Panc1 (cell line): Measurements from ENCODE around the gene SORL1. TPM values are rescaled to one million over a fixed set of nuclear protein-coding genes. Genes with fewer than 3 reads are reported as not detected.
"Not testable (repeated sequence)": the region's sequence is repeated elsewhere in the genome, so short reads cannot be mapped to it uniquely, and the experiment has no call there.

Experiments used
- ATAC-seq: fragments of 200-7000 bp; cut with Tn5 transposase; 2 replicates; pipeline ENCODE4 v1.9.1; 2020; ENCODE audit warnings: mild to moderate bottlenecking, moderate library complexity
- BruUV-seq: library from RNA; stranded (reverse); fragments of 400-500 nt; replicated peaks from 2 replicates; lab custom pipeline; 2021; lab: Mats Ljungman, UMichigan
- CTCF ChIA-PET: fragments of 300-600 bp; sonication (Branson Sonifier 250); formaldehyde crosslinking; loops from one replicate; lab custom pipeline; 2022; ENCODE audit warnings: antibody characterized with exemption; lab: Charles Lee
- POLR2A ChIA-PET: fragments of 300-600 bp; sonication (Branson Sonifier 250); formaldehyde crosslinking; loops from one replicate; lab custom pipeline; 2022; ENCODE audit warnings: antibody characterized with exemption; lab: Charles Lee
- DNase-seq: peaks from one replicate; pipeline ENCODE4 v3.0.0-alpha.2; 2010; ENCODE audit warnings: low read depth, low spot score
- H3K27ac ChIP-seq: 2 replicates; pipeline ENCODE4 v1.5.1; 2011; ENCODE audit warnings: mild to moderate bottlenecking, low read length, inconsistent platforms
- H3K27me3 ChIP-seq: fragments of 200-500 bp; sonication (Bioruptor generic); 2 replicates; pipeline ENCODE4 v1.6.0; 2014; ENCODE audit warnings: low read length, inconsistent platforms; ENCODE audit not compliant: control insufficient read depth, insufficient read depth
- H3K36me3 ChIP-seq: fragments of 200-500 bp; sonication (Bioruptor generic); 2 replicates; pipeline ENCODE4 v1.5.1; 2014; ENCODE audit warnings: inconsistent platforms, mild to moderate bottlenecking, low read length, moderate library complexity; ENCODE audit not compliant: control insufficient read depth, insufficient read depth
- H3K4me1 ChIP-seq: 2 replicates; pipeline ENCODE4 v1.5.1; 2011; ENCODE audit warnings: inconsistent platforms, mild to moderate bottlenecking, low read length, moderate library complexity; ENCODE audit not compliant: control insufficient read depth, insufficient read depth
- H3K4me3 ChIP-seq, 2 experiments: 2 replicates each; pipeline ENCODE4 v1.5.1; 2011 to 2012; ENCODE audit warnings: low read depth in 2 of 2, low read length in 2 of 2, mild to moderate bottlenecking in 2 of 2, inconsistent platforms in 1 of 2, moderate library complexity in 1 of 2
- H3K9me3 ChIP-seq: fragments of 200-500 bp; sonication (Bioruptor generic); 2 replicates; pipeline ENCODE4 v1.5.1; 2014; ENCODE audit warnings: low read depth, mild to moderate bottlenecking, inconsistent platforms, low read length, moderate library complexity; ENCODE audit not compliant: control insufficient read depth, insufficient read depth
- POLR2AphosphoS5 ChIP-seq: IDR thresholded peaks from 2 replicates; pipeline ENCODE4 v1.6.1; 2012; ENCODE audit warnings: mild to moderate bottlenecking, low read depth, low read length, moderate library complexity
- REST ChIP-seq, 2 experiments: IDR thresholded peaks; 2 replicates each; pipeline ENCODE4 v1.6.1; 2011 to 2012; ENCODE audit warnings: low read depth in 2 of 2, control low read depth in 1 of 2, low read length in 1 of 2, mild to moderate bottlenecking in 1 of 2, moderate library complexity in 1 of 2; ENCODE audit not compliant: insufficient read depth in 1 of 2
- SIN3A ChIP-seq: IDR thresholded peaks from 2 replicates; pipeline ENCODE4 v1.6.1; 2012; ENCODE audit warnings: low read depth, mild to moderate bottlenecking, low read length, moderate library complexity, borderline replicate concordance; ENCODE audit not compliant: insufficient read depth
- TCF7L2 ChIP-seq: IDR thresholded peaks from 2 replicates; pipeline ENCODE4 v1.6.1; 2011; ENCODE audit warnings: mild to moderate bottlenecking, low read depth, low read length, inconsistent platforms
- in situ Hi-C: cut with HindIII; loops from 2 replicates; pipeline ENCODE4 v1.10.0; 2016; ENCODE audit warnings: low sequenced_read_pairs, low pct_unique_long_range_greater_than_20kb
- intact Hi-C: fragments of 100-400 bp; cut with micrococcal nuclease; formaldehyde crosslinking; loops from one replicate; pipeline ENCODE4 v1.10.0; 2022; ENCODE audit not compliant: unreplicated experiment
- total RNA-seq: library from RNA; stranded (reverse); gene quantifications from one replicate; pipeline ENCODE4 v1.2.1, GENCODE V29; 2021; ENCODE audit not compliant: unreplicated experiment
- TF ChIP-seq, protein P1 (sequence below): fragments of 450-650 bp; IDR thresholded peaks from 2 replicates; pipeline ENCODE4 v1.5.1; 2017; ENCODE audit warnings: mild to moderate bottlenecking

SORL1 gene
- total RNA-seq, 1 experiment from 2014 or later: 36.3 TPM

- intact Hi-C loops: no loop called here
- CTCF ChIA-PET: no interaction called here
- ATAC-seq (no peak), DNase-seq (no peak)
- no TSS peak for BruUV-seq
- Histone ChIP-seq H3K4me1 (no peaks in the 10 kb centered on the region), H3K27ac (no peak overlapping the region), H3K27me3 (peaks cover 3% of the 10 kb centered on the region; the same call in 1 of the 2 replicates), H3K9me3 (no peaks in the 10 kb centered on the region; the same call in 1 of the 2 replicates), H3K4me3 (no peak overlapping the region), H3K36me3 (no peaks in the 10 kb centered on the region)
- in situ Hi-C loops: no loop called here
- TF ChIP-seq REST (IDR thresholded peaks at IDR 0.05; ENCODE audit: insufficient read depth in 1 of 2, low read depth in 2 of 2, low read length in 1 of 2) (no peak), TCF7L2 (no peak), SIN3A (no peak), POLR2AphosphoS5 (no peak)
- TF ChIP-seq, protein P1, sequence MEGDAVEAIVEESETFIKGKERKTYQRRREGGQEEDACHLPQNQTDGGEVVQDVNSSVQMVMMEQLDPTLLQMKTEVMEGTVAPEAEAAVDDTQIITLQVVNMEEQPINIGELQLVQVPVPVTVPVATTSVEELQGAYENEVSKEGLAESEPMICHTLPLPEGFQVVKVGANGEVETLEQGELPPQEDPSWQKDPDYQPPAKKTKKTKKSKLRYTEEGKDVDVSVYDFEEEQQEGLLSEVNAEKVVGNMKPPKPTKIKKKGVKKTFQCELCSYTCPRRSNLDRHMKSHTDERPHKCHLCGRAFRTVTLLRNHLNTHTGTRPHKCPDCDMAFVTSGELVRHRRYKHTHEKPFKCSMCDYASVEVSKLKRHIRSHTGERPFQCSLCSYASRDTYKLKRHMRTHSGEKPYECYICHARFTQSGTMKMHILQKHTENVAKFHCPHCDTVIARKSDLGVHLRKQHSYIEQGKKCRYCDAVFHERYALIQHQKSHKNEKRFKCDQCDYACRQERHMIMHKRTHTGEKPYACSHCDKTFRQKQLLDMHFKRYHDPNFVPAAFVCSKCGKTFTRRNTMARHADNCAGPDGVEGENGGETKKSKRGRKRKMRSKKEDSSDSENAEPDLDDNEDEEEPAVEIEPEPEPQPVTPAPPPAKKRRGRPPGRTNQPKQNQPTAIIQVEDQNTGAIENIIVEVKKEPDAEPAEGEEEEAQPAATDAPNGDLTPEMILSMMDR: no peak
- POLR2A ChIA-PET: no interaction called here
Observed at GRCh38 chr11:121406291-121406690, 45.8 kb upstream of the SORL1 start.

GRCh38 chr11:121408830-121409229 is 43.3 kb upstream of the SORL1 start:
- in situ Hi-C loops (no loop called here), intact Hi-C loops (no loop called here)
- Histone ChIP-seq H3K27me3 (peaks cover 3% of the 10 kb centered on the region; the same call in 1 of the 2 replicates), H3K9me3 (no peaks in the 10 kb centered on the region), H3K4me1 (no peaks in the 10 kb centered on the region), H3K27ac (no peak overlapping the region), H3K36me3 (no peaks in the 10 kb centered on the region), H3K4me3 (no peak overlapping the region)
- ATAC-seq: no peak
- POLR2A ChIA-PET: no interaction called here
- CTCF ChIA-PET: interaction anchor here (0.6 kb wide), 3 partner anchors 43 to 456 kb away, joined by 5 to 8 read pairs (median 5); no protein-coding TSS in a partner anchor
- no peak for TF ChIP-seq POLR2AphosphoS5
- TF ChIP-seq, protein P1: no peak
- TF ChIP-seq SIN3A: no peak
- TF ChIP-seq REST (IDR thresholded peaks at IDR 0.05; ENCODE audit: insufficient read depth in 1 of 2, low read depth in 2 of 2, low read length in 1 of 2): no peak
- TF ChIP-seq TCF7L2: no peak
- DNase-seq: no peak
- BruUV-seq: no TSS peak

GRCh38 chr11:121410041-121410440 is 42.1 kb upstream of the SORL1 start:
- H3K4me3 ChIP-seq, H3K27me3 ChIP-seq, H3K36me3 ChIP-seq, H3K4me1 ChIP-seq, intact Hi-C loops, ATAC-seq, H3K27ac ChIP-seq, in situ Hi-C loops, H3K9me3 ChIP-seq, POLR2A ChIA-PET, BruUV-seq, DNase-seq, CTCF ChIA-PET: not testable (repeated sequence)

GRCh38 chr11:121411330-121411729 is 40.8 kb upstream of the SORL1 start:
- intact Hi-C loops, H3K27me3 ChIP-seq, H3K4me3 ChIP-seq, POLR2A ChIA-PET, ATAC-seq, DNase-seq, CTCF ChIA-PET, H3K36me3 ChIP-seq, H3K27ac ChIP-seq, H3K4me1 ChIP-seq, BruUV-seq, in situ Hi-C loops, H3K9me3 ChIP-seq: not testable (repeated sequence)
